ENCODE results near the gene FAM174B. TPM values are rescaled to one million over a fixed set of nuclear protein-coding genes. Genes with fewer than 3 reads are reported as not detected.

Gene FAM174B
- total and polyA plus RNA-seq, 12 donors, result 3.7 to 16.4 (median 9.9) TPM

DNA sequence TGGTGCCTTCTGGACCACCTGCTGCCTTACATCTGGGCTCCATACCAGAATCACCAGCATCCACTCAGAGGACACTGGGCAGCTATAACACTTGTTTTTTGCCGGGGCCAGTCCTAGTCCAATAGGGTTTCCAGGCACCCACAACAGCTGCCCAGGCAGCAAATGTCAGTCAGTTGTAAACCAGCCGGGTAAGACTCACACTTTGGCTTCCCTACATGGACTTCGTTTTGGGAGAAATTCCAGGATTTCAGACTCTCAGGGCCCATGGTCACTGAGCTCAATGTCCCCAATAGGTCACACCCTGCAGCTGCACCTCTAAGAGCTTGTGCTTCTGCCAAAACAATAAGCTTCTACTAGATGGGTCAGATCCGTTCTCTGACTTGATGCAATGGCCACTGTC lies 83.8 kb downstream of the FAM174B start:
- intact Hi-C loops (cut with DNase I), result no loop called here
- Histone ChIP-seq H3K4me3 (no peak overlapping the region), H3K27me3 (no peaks in the 10 kb centered on the region), H3K9me3 (replicated peaks in 1 of 3) (no peaks in the 10 kb centered on the region), H3K27ac (no peak overlapping the region), H3K4me1 (replicated peaks in 1 of 2) (no peaks in the 10 kb centered on the region), H3K36me3 (replicated peaks in 1 of 2) (no peaks in the 10 kb centered on the region)
- no peak for TF ChIP-seq POLR2A (IDR thresholded peaks at IDR 0.05)
- TF ChIP-seq CTCF (IDR thresholded peaks at IDR 0.05), result no peak
- DNase-seq, result no peak
- WGBS, 4 donors, result 48 to 70% (median 66%) methylated on average over 4 of the region's 4 CpGs

GRCh38 chr15:92570391-92570790 lies 85.2 kb downstream of the FAM174B start:
- Histone ChIP-seq H3K9me3 (replicated peaks in 1 of 3) (no peaks in the 10 kb centered on the region), H3K36me3 (replicated peaks in 1 of 2) (no peaks in the 10 kb centered on the region), H3K4me1 (replicated peaks in 1 of 2) (no peaks in the 10 kb centered on the region), H3K27ac (no peak overlapping the region), H3K4me3 (no peak overlapping the region), H3K27me3 (no peaks in the 10 kb centered on the region)
- DNase-seq, result no peak
- intact Hi-C loops (cut with DNase I), result no loop called here
- no peak for TF ChIP-seq POLR2A (IDR thresholded peaks at IDR 0.05)
- TF ChIP-seq CTCF (IDR thresholded peaks at IDR 0.05), result no peak
- WGBS, 4 donors, result 49 to 68% (median 59%) methylated on average over 4 to 7 of the region's 7 CpGs

DNA sequence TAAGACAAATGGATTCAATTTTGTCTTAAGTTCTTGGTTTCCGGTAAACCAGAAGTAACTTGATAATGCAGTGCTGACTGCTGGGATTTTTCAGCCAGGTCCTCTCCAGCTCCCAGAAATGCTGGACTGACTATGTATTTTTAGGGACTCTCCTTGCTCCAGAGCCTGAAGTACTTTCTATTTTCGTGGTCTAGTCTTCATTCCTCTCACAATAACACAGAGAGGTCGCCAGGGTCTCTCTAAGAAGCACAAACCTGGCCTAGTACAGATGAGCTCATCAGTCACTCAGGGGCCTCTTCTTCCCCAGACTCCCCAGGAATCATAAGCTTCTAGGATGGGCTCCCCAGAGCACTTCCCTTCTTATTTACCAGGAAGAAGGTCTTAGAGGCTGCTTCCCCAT lies 85.8 kb downstream of the FAM174B start:
- Histone ChIP-seq H3K27me3 (no peaks in the 10 kb centered on the region), H3K36me3 (replicated peaks in 1 of 2) (no peaks in the 10 kb centered on the region), H3K4me3 (no peak overlapping the region), H3K4me1 (replicated peaks in 1 of 2) (no peaks in the 10 kb centered on the region), H3K27ac (no peak overlapping the region), H3K9me3 (replicated peaks in 1 of 3) (no peaks in the 10 kb centered on the region)
- no peak for TF ChIP-seq CTCF (IDR thresholded peaks at IDR 0.05)
- TF ChIP-seq POLR2A (IDR thresholded peaks at IDR 0.05), result no peak
- no peak for DNase-seq
- 41 to 68% (median 56%) methylated on average over 3 of the region's 3 CpGs for WGBS, 4 donors
- intact Hi-C loops (cut with DNase I), result no loop called here

Other genes starting within 250 kb of the FAM174B start
- gene CHD2, start 244.5 kb upstream of the FAM174B start, total RNA-seq, result 100 to 1,000 TPM in 2 of 9 donors, 10 to 100 TPM in 7; 41.3 to 115 (median 84.6) TPM
- 10 to 100 TPM; 40.1 to 60.2 (median 50.3) TPM for gene CHD2, start 244.5 kb upstream of the FAM174B start, polyA plus RNA-seq

Data from adrenal gland (tissue), 12 donors.